ENCODE measurements around the gene FMO3.

The FMO3 gene

GRCh38 chr1:171090604-171091003 is at the start of gene FMO3:
Gene FMO3, plus strand, starts transcription at chr1:171090905. Its CDS starts 1,754 bp downstream, at chr1:171092659.
- no peak for DNase-seq

- no peak for DNase-seq
These were observed 42.7 kb upstream of the FMO3 start for GRCh38 chr1:171048014-171048413.

- DNase-seq, result no peak
These were observed 37.7 kb upstream of the FMO3 start for GRCh38 chr1:171052977-171053376.

GRCh38 chr1:171055966-171056643 is 34.6 kb upstream of the FMO3 start:
- DNase-seq, result no peak

GRCh38 chr1:171061425-171062143 is 29.1 kb upstream of the FMO3 start:
- no peak for DNase-seq

- DNase-seq, result no peak
These were observed 27.8 kb upstream of the FMO3 start for GRCh38 chr1:171062902-171063301.

GRCh38 chr1:171075041-171075440 is 15.7 kb upstream of the FMO3 start:
- no peak for DNase-seq

GRCh38 chr1:171081314-171081753 is 9.4 kb upstream of the FMO3 start:
- no peak for DNase-seq

GRCh38 chr1:171081763-171082201 is 8.9 kb upstream of the FMO3 start:
- DNase-seq, result no peak

- no peak for DNase-seq
These were observed 8.1 kb upstream of the FMO3 start for GRCh38 chr1:171082606-171083005.

- no peak for DNase-seq
These were observed 7.5 kb upstream of the FMO3 start for GRCh38 chr1:171083222-171083621.

- no peak for DNase-seq
These were observed 6.6 kb upstream of the FMO3 start for GRCh38 chr1:171084091-171084490.

GRCh38 chr1:171084870-171085269 is 5.8 kb upstream of the FMO3 start:
- no peak for DNase-seq

GRCh38 chr1:171087896-171088295 is 2.8 kb upstream of the FMO3 start:
- no peak for DNase-seq

- no peak for DNase-seq
These were observed 13.2 kb downstream of the FMO3 start for GRCh38 chr1:171103862-171104261.

GRCh38 chr1:171107262-171107940 is 16.7 kb downstream of the FMO3 start:
- DNase-seq, result no peak

GRCh38 chr1:171107969-171108368 is 17.3 kb downstream of the FMO3 start:
- DNase-seq, result no peak

GRCh38 chr1:171109966-171110365 is 19.3 kb downstream of the FMO3 start:
- no peak for DNase-seq

GRCh38 chr1:171110621-171111326 is 20.1 kb downstream of the FMO3 start:
- DNase-seq, result no peak

GRCh38 chr1:171112119-171112518 is 21.4 kb downstream of the FMO3 start:
- no peak for DNase-seq

GRCh38 chr1:171113382-171113781 is 22.7 kb downstream of the FMO3 start:
- DNase-seq, result no peak

GRCh38 chr1:171115280-171115897 is 24.7 kb downstream of the FMO3 start:
- no peak for DNase-seq

- no peak for DNase-seq
These were observed 26.0 kb downstream of the FMO3 start for GRCh38 chr1:171116676-171117075.

All from stimulated activated CD4-positive, alpha-beta T cell treated with anti-CD3 and anti-CD28 coated beads, Interleukin-4, amount 100 ng/mL, for 24 hours (primary cell).